Kidney (tissue), 14 donors: ENCODE results near the gene ZNF318. TPM values are rescaled to one million over a fixed set of nuclear protein-coding genes. Genes with fewer than 3 reads are reported as not detected.

Experiments
- DNase-seq, 5 donors: peaks; one replicate each; pipeline ENCODE4 v3.0.0-alpha.2; 2013 to 2020
- FAIRE-seq: peaks from 2 replicates; lab custom pipeline; 2012; peaks lifted over from hg19 to GRCh38; lab: Jason Lieb, UNC
- H3K27ac ChIP-seq, 2 donors: one replicate each; pipeline ENCODE4 v1.7.0; 2013; ENCODE audit warnings: low read depth in 2 of 2, low read length in 2 of 2, inconsistent platforms in 1 of 2
- H3K27me3 ChIP-seq: one replicate; pipeline ENCODE4 v1.7.1; 2013; ENCODE audit warnings: low read length, inconsistent platforms; ENCODE audit not compliant: control insufficient read depth, insufficient read depth
- H3K36me3 ChIP-seq, 3 donors: one replicate each; pipeline versions ENCODE4 v1.7.0 to v1.7.1; 2013; ENCODE audit warnings: low read length in 3 of 3, control low read depth in 1 of 3, inconsistent platforms in 1 of 3; ENCODE audit not compliant: insufficient read depth in 3 of 3, control insufficient read depth in 2 of 3
- H3K4me1 ChIP-seq, 3 donors: one replicate each; pipeline versions ENCODE4 v1.7.0 to v1.7.1; 2013; ENCODE audit warnings: low read length in 3 of 3, inconsistent platforms in 1 of 3, low read depth in 1 of 3; ENCODE audit not compliant: control insufficient read depth in 2 of 3, insufficient read depth in 2 of 3
- H3K4me3 ChIP-seq, 3 donors: one replicate each; pipeline versions ENCODE4 v1.7.0 to v1.8.1; 2013; ENCODE audit warnings: low read length in 3 of 3, control low read depth in 1 of 3, inconsistent platforms in 1 of 3
- H3K9ac ChIP-seq, 3 donors: one replicate each; pipeline versions ENCODE4 v1.7.0 to v1.7.1; 2013; ENCODE audit warnings: low read length in 3 of 3, control low read depth in 1 of 3, inconsistent platforms in 1 of 3
- H3K9me3 ChIP-seq, 3 donors: one replicate each; pipeline versions ENCODE4 v1.7.0 to v1.7.1; 2013; ENCODE audit warnings: low read length in 3 of 3, control low read depth in 1 of 3, inconsistent platforms in 1 of 3; ENCODE audit not compliant: control insufficient read depth in 2 of 3, insufficient read depth in 1 of 3
- intact Hi-C: fragments of 100-400 bp; cut with DNase I; formaldehyde crosslinking; loops from one replicate; pipeline ENCODE4 v1.11.1; 2022
- polyA plus RNA-seq: library from polyadenylated mRNA; stranded (reverse); fragments of 350-450 nt; fragmentation: Illumina TruSeq; extraction: RNeasy Lipid Tissue Mini Kit (QIAGEN cat#74804); gene quantifications from one replicate; pipeline ENCODE4 v1.2.3, GENCODE V29; 2014; ENCODE audit warnings: low read depth, low replicate concordance; ENCODE audit not compliant: insufficient read depth
- total RNA-seq: library from RNA; stranded (reverse); fragmentation: NEBNext Ultra II Directional; extraction: Animal tissue kit (Norgen Biotek cat#: 25700); gene quantifications from one replicate; pipeline ENCODE4 v1.2.1, GENCODE V29; 2021
- TF ChIP-seq, protein P1 (sequence below): IDR thresholded peaks from 3 replicates; pipeline ENCODE4 v1.5.1; 2012; ENCODE audit warnings: mild to moderate bottlenecking, moderate library complexity, borderline replicate concordance; ENCODE audit not compliant: insufficient read depth; ENCODE audit errors: extremely low read depth
- donor health status: control.
- donor health status: control.
- donor health status: control.
- donor health status: control.
- donor health status: control.
- donor health status: DM: yes; HTN: yes; CAD: no.
- donor health status: Normal renal cell carcinoma (clear cell type).

The ZNF318 gene
- total and polyA plus RNA-seq, 2 donors from 2014 or later: 5.5 to 13.9 TPM

DNA sequence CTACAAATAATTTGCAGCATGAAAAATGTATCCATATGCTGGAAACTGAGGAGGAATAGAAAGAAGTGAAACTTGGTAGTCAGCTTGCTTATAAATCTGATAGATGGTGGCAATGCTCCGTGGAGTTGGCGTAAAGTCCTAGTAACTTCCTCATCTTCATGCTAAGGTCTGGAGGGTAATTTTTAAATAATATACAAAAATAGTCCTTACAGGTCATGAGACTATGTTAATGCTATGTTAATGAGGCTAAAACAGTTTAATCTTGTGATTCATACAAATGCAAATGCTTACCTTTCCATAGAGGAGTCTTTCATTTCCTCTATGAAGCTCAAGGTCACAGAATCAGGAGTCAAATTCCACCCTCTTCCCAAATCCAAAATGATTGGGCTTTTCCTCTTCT is 51.4 kb downstream of the ZNF318 start:
- H3K9ac ChIP-seq: no peak overlapping the region
- no peaks in the 10 kb centered on the region for H3K9me3 ChIP-seq
- TF ChIP-seq, protein P1, sequence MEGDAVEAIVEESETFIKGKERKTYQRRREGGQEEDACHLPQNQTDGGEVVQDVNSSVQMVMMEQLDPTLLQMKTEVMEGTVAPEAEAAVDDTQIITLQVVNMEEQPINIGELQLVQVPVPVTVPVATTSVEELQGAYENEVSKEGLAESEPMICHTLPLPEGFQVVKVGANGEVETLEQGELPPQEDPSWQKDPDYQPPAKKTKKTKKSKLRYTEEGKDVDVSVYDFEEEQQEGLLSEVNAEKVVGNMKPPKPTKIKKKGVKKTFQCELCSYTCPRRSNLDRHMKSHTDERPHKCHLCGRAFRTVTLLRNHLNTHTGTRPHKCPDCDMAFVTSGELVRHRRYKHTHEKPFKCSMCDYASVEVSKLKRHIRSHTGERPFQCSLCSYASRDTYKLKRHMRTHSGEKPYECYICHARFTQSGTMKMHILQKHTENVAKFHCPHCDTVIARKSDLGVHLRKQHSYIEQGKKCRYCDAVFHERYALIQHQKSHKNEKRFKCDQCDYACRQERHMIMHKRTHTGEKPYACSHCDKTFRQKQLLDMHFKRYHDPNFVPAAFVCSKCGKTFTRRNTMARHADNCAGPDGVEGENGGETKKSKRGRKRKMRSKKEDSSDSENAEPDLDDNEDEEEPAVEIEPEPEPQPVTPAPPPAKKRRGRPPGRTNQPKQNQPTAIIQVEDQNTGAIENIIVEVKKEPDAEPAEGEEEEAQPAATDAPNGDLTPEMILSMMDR: no peak
- intact Hi-C loops: no loop called here
- DNase-seq: no peak
- H3K27ac ChIP-seq: no peak overlapping the region
- no peak overlapping the region for H3K4me3 ChIP-seq
- FAIRE-seq: no peak
- no peaks in the 10 kb centered on the region for H3K27me3 ChIP-seq
- H3K4me1 ChIP-seq: no peaks in the 10 kb centered on the region
- H3K36me3 ChIP-seq: no peaks in the 10 kb centered on the region

DNA sequence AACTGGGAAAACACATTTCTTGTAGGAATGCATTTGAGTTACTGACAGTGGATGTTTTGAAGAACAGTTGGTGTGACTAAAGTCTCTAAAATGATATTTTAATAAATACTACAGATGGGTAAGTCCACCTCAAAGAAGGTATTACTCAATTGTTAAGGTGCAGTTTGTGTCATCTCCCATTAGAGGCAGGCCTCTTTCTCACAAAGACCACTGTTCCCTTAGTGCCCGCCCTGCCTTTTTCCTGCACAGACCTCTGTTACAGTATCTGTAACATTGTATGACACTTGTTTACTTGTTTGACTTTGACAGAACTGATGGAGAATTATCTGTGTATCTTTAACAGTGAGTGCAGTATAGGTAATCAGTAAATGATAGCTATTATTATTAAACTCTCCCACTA is 55.6 kb downstream of the ZNF318 start:
- H3K9me3 ChIP-seq: no peaks in the 10 kb centered on the region
- H3K27ac ChIP-seq: no peak overlapping the region
- H3K9ac ChIP-seq: no peak overlapping the region
- no peaks in the 10 kb centered on the region for H3K36me3 ChIP-seq
- DNase-seq (no peak), FAIRE-seq (no peak)
- TF ChIP-seq, protein P1: no peak
- no peaks in the 10 kb centered on the region for H3K27me3 ChIP-seq
- intact Hi-C loops: no loop called here
- H3K4me3 ChIP-seq: no peak overlapping the region
- peaks cover 0 to 2% (median 0%) of the 10 kb centered on the region in 3 donors for H3K4me1 ChIP-seq

DNA sequence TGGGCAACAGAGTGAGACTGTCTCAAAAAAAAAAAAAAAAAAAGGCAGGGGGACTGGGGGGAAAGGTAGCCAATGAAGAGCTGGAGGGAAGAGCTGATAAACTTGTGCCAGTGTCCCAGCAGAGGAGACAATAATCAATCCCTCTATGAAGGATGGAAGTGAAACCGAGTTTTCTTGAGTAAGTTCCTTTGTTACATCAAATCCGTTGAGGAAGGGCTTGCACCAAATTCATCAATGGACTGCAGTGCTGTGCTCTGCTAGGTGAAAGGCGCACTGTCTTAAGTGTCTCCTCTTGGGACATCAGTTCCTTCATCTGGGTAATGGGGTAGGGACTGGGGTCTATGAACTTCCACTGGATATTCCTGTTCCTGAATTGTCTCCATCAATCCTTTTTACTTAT is 57.8 kb downstream of the ZNF318 start:
- DNase-seq: no peak
- Histone ChIP-seq H3K9me3 (no peaks in the 10 kb centered on the region), H3K9ac (no peak overlapping the region), H3K4me3 (no peak overlapping the region), H3K27me3 (no peaks in the 10 kb centered on the region), H3K36me3 (no peaks in the 10 kb centered on the region), H3K27ac (no peak overlapping the region), H3K4me1 (peaks cover 0 to 8% (median 0%) of the 10 kb centered on the region in 3 donors)
- TF ChIP-seq, protein P1: no peak
- no peak for FAIRE-seq
- intact Hi-C loops: no loop called here

DNA sequence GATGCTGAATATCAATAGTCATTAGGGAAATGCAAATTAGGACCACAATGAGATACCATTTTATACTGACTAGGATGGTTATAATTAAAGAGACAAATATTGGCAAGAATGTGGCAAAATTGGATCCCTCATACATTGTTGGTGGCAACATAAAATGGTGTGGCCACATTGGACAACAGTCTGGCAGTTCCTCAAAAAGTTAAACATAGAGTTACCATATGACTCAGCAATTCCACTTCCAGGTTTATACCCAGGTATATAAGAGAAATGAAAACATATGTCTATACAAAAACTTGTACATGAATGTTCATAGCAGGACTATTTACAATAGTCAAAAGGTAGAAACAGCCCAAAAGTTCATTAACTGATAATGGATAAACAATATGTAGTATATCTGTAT is 58.8 kb downstream of the ZNF318 start:
- no peak overlapping the region for H3K4me3 ChIP-seq
- no peak overlapping the region for H3K27ac ChIP-seq
- TF ChIP-seq, protein P1: no peak
- H3K36me3 ChIP-seq: no peaks in the 10 kb centered on the region
- no peak overlapping the region for H3K9ac ChIP-seq
- intact Hi-C loops: no loop called here
- no peaks in the 10 kb centered on the region for H3K27me3 ChIP-seq
- peaks cover 0 to 8% (median 0%) of the 10 kb centered on the region in 3 donors for H3K4me1 ChIP-seq
- no peaks in the 10 kb centered on the region for H3K9me3 ChIP-seq
- FAIRE-seq (no peak), DNase-seq (no peak)
